ENCODE results near the gene DMBX1.

DNA sequence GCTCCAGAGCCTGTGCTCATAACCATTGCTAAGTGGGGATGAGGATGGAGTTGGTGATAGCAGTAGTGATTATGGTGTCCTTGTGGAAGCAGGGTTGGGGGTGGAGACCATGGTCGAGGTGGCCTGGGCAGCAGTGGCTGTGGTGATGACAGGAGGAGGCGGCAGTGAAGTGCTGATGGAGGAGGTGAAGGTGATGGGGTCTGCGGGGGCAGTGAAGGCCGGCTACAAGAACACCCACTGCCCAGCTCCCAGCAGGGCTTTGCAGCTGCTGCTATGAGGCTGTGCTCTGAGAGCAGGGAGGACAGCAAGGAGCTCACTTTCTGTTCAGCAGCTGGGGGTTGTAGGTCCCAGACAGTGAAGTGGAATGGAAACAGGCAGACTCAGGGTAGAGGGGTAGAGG is 15.6 kb upstream of the DMBX1 start:
- TF ChIP-seq, protein P1, sequence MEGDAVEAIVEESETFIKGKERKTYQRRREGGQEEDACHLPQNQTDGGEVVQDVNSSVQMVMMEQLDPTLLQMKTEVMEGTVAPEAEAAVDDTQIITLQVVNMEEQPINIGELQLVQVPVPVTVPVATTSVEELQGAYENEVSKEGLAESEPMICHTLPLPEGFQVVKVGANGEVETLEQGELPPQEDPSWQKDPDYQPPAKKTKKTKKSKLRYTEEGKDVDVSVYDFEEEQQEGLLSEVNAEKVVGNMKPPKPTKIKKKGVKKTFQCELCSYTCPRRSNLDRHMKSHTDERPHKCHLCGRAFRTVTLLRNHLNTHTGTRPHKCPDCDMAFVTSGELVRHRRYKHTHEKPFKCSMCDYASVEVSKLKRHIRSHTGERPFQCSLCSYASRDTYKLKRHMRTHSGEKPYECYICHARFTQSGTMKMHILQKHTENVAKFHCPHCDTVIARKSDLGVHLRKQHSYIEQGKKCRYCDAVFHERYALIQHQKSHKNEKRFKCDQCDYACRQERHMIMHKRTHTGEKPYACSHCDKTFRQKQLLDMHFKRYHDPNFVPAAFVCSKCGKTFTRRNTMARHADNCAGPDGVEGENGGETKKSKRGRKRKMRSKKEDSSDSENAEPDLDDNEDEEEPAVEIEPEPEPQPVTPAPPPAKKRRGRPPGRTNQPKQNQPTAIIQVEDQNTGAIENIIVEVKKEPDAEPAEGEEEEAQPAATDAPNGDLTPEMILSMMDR (IDR thresholded peaks at IDR 0.05): no peak
- TF ChIP-seq POLR2AphosphoS5 (IDR thresholded peaks at IDR 0.05): no peak
- TF ChIP-seq POLR2A (IDR thresholded peaks at IDR 0.05): no peak
